Measurements from ENCODE around the gene PUSL1. TPM values are rescaled to one million over a fixed set of nuclear protein-coding genes. Genes with fewer than 3 reads are reported as not detected.

Gene PUSL1
- total RNA-seq, 1 experiment from 2014 or later, result 38.0 TPM

DNA sequence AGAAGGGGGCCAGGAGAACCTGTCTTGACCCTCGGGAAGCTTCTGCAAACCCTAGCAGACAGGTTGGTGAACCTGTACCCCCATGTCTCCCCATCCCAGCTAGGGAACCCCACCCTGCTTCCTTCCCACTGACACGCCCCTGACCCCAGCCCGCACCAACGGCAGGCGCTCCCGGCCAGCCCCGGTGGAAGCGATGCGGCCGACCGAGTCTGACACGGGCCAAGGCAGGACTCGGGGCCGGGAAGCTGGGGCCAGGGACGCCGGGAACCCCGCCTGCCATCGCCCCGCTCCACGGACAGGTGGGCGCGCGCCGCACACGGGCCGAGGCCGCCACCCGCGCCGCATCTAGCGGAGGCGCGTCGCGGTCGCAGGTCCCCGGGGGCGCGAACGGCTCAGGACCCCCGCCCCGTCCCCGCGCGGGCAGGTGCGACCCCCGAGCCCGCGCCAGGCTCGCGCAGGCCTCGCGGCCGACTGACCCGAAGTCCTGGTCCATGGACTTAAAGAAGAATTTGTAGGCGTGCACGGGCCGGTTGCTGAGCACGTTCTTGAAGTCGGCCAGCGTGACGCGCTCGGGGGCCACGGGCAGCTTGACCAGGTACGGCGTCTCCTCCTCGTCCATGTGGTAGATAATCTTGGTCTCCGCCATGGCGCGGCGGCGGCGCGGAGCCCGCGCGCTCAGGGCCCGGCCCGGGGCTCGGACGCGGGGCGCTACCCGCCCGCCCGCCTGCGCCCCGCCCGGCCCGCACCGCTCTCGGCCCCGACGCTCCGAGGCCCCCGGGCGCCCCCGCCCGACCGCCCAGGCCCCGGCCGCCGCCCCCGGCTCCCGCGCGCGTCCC, 40.2 kb downstream of the PUSL1 start:
- H3T11ph ChIP-seq (ENCODE audit: low read length), result no peak overlapping the region
- H4K5ac ChIP-seq (ENCODE audit: insufficient read length, low read depth, low read length), result no peak overlapping the region
- H2AFZ ChIP-seq (ENCODE audit: low read length), result no peak overlapping the region
- H3K27me3 Mint-ChIP-seq (ENCODE audit: low read depth), result peaks cover 13% of the 10 kb centered on the region
- H2BK12ac ChIP-seq (ENCODE audit: insufficient read length, low read depth, low read length), result no peak overlapping the region
- no peak overlapping the region for H2BK5ac ChIP-seq (ENCODE audit: insufficient read length, low read length)
- no peak overlapping the region for H2AK5ac ChIP-seq (ENCODE audit: insufficient read length, low read length)
- no peak overlapping the region; the same call in 1 of the 2 replicates for H3K14ac ChIP-seq (ENCODE audit: insufficient read depth, low read length)
- peaks cover 9% of the 10 kb centered on the region for H3K23me2 ChIP-seq (ENCODE audit: insufficient read length, low read depth, low read length, poor library complexity, severe bottlenecking)
- H3K9ac ChIP-seq (ENCODE audit: extremely low read depth, insufficient read length, low read length), result peak overlapping the region; percentile 3
- H3K27ac ChIP-seq (ENCODE audit: insufficient read length, low read depth, low read length), result no peak overlapping the region
- H3K9me3 Mint-ChIP-seq, result no peaks in the 10 kb centered on the region
- H3K27me3 ChIP-seq (ENCODE audit: insufficient read depth, low read length), result no peaks in the 10 kb centered on the region
- no peak overlapping the region for H2BK120ac ChIP-seq (ENCODE audit: low read depth, low read length, poor library complexity, severe bottlenecking)
- peak overlapping the region; percentile 90 for H3K4me2 ChIP-seq (ENCODE audit: insufficient read depth, insufficient read length, low read length)
- H3K23ac ChIP-seq (ENCODE audit: insufficient read length, low read depth, low read length), result no peak overlapping the region
- no peaks in the 10 kb centered on the region; the same call in 1 of the 2 replicates for H3K4me1 ChIP-seq (ENCODE audit: insufficient read depth, low read length)
- H4K8ac ChIP-seq (replicated peaks; ENCODE audit: insufficient read length, low read depth, low read length), result no peak overlapping the region
- no peak overlapping the region for H3K27ac Mint-ChIP-seq
- no peaks in the 10 kb centered on the region for H3K9me3 ChIP-seq (ENCODE audit: control insufficient read depth, low read depth, low read length)
- no CpG with 5 or more reads among the region's 109 CpGs for WGBS (ENCODE audit: extremely low coverage, insufficient read length, low lambda C conversion rate)
- no peak overlapping the region for H2BK20ac ChIP-seq (ENCODE audit: low read depth, low read length, poor library complexity, severe bottlenecking)
- peaks cover 3% of the 10 kb centered on the region for H4K20me1 ChIP-seq (ENCODE audit: control insufficient read depth, insufficient read depth, insufficient read length)
- H3K79me2 ChIP-seq (ENCODE audit: insufficient read depth, low read length), result peaks cover 3% of the 10 kb centered on the region; the same call in 1 of the 2 replicates
- H3K79me1 ChIP-seq (ENCODE audit: insufficient read depth, low read depth, low read length, poor library complexity, severe bottlenecking), result peaks cover 13% of the 10 kb centered on the region
- no peak overlapping the region for H4K91ac ChIP-seq (ENCODE audit: insufficient read length, low read depth, low read length)
- H3K4me3 Mint-ChIP-seq, result peak overlapping the region; percentile 72 to 84
- H2BK15ac ChIP-seq (ENCODE audit: low read depth, low read length), result no peak overlapping the region
- TF ChIP-seq, protein P1, sequence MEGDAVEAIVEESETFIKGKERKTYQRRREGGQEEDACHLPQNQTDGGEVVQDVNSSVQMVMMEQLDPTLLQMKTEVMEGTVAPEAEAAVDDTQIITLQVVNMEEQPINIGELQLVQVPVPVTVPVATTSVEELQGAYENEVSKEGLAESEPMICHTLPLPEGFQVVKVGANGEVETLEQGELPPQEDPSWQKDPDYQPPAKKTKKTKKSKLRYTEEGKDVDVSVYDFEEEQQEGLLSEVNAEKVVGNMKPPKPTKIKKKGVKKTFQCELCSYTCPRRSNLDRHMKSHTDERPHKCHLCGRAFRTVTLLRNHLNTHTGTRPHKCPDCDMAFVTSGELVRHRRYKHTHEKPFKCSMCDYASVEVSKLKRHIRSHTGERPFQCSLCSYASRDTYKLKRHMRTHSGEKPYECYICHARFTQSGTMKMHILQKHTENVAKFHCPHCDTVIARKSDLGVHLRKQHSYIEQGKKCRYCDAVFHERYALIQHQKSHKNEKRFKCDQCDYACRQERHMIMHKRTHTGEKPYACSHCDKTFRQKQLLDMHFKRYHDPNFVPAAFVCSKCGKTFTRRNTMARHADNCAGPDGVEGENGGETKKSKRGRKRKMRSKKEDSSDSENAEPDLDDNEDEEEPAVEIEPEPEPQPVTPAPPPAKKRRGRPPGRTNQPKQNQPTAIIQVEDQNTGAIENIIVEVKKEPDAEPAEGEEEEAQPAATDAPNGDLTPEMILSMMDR (conservative IDR thresholded peaks at IDR 0.05), result no peak
- H3K18ac ChIP-seq (ENCODE audit: insufficient read length, low read depth, low read length), result no peak overlapping the region
- H3K56ac ChIP-seq (ENCODE audit: insufficient read length, low read depth, low read length), result no peak overlapping the region
- H3K4ac ChIP-seq (ENCODE audit: low read depth, low read length), result no peak overlapping the region
- peaks cover 20 to 36% of the 10 kb centered on the region in 2 experiments for H3K4me1 Mint-ChIP-seq
- H3K36me3 Mint-ChIP-seq (ENCODE audit: insufficient read depth in 1 of 3, low read depth in 3 of 3), result peaks cover 0 to 8% (median 2%) of the 10 kb centered on the region in 3 experiments; a peak in 1 of 7 replicates
- DNase-seq, result no peak

Measured in H9 (cell line).